Measurements from ENCODE around the gene GALT.
"Not testable (repeated sequence)": the region's sequence is repeated elsewhere in the genome, so short reads cannot be mapped to it uniquely, and the experiment has no call there.

Gene GALT

GRCh38 chr9:34627716-34628655 lies 18.5 kb upstream of the GALT start:
- no peak for DNase-seq

DNA sequence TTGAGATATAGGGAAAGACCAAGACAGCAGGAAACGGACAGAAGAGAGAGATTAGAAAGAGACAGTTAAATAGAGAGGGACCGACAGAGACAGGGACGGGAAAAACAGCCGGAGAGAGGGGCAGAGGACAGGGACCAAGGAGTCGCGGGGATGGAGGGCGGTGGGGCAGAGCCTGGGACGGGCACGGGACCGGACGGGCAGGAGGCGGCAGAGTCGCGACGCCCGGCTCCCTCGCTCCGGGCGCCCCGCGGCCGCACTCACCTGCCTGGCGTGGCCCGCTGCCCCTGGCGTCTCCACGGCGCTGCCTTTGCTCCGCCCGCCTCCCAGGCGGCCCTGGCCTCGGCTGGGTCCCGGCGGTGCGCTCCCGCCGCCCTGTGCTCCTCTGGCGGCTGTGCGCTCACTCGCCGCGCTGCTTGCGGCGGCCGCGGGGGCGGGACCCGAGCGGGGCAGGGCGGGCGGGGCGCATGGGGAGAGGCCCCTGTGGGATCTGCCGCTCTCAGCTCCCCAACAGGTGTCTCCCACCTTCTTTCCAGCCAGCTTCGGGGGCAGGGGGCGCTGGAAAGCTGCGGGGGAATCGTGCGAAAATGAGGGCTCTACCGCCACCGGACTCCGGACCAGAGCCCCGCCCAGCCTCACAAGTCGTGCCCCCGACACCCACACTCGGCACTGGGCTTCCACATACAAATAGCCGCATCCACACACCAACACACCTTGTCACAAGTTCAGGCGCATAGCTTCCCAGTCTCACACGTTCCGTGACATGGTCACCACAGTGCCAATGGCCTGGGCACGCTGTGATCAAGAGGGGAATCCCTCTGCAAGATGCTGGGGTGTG lies 17.6 kb upstream of the GALT start, which contains the start of gene ARID3C:
Gene ARID3C (minus strand): TSS at position 411 of the 835 bp plus-strand sequence. CDS start 1,052 bp downstream, outside the sequence.
- DNase-seq: peak; percentile 73

DNA sequence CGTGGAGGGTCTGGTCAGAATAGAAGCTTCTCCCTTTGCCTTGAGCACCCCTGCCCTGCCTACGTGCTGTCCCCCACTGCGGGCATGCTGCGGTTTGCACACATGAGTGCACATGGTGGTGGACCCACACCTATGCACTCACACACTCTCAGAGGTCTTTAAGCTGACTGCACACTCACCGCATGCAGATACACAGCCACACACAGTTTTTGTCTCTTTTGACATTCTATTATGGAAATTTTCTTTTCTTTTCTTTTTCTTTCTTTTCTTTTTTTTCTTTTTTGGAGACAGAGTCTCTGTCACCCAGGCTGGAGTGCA lies 17.0 kb upstream of the GALT start:
- no peak for DNase-seq

DNA sequence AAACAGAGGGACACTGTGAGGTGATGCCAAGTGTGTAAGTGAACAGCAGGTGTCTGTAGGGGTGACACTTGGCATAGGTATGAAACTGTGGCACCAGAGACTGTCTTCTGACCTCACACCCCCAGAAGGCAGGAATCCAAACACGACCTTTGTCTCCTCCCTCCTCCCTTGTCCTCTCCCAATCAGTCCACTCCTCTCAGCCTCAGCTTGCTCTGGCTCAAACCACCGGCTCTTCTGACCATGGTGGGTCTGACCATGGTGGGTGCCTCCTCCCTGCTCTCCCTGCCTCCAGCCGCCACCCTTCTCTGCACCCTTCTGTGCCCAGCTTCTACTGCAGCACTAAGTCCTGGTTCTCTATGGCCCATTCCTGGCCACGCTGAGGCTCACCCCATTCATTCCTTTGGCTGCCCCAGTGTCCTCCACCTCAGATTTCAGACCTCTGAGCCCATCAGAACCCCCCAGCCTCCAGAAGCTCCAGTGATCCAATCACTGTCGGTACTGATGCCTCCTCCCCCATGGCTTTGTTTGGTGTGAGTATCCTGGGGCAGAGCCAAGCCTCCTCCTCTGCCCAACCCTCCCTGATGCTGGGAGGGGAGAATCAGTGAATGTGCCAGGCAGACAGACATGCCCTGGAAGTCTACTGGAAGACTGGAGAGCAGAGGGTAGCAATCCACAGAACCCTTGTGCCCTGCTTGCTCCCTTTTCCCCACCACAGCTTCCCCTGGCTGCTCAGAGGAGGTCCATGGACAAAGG lies 15.9 kb upstream of the GALT start:
- no peak for DNase-seq

- DNase-seq: no peak
Measured at GRCh38 chr9:34633166-34633565, 13.3 kb upstream of the GALT start.

DNA sequence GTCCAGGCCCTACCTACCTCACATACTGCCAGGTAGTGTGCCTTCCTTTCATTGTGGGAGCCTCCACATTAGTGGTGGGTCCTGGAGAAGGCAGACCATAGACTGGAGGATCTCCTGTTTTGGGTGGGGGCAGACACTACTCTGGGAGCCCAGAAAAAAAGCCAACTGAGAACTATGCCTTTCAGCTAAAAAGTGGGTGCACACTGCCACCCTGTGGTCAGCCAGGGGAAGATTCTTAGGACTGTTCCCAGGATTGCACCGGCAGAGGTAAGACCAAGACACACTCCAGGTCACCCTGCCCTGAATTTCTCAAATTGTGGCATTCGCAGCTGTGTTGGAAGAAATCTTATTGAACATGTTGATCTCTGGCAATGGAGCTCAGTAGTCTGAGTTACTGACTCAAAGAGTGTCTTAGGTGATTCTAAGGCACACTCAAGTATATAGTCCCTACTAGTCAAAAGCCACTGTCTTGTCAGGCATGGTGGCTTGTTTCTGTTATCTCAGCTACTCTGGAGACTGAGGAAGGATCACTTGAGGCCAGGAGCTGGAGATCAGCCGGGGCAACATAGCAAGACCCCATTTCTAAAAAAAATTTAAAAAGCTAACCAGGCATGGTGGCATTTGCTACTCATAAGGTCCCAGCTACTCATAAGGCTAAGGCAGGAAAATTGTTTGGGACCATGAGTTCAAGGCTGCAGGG lies 12.5 kb upstream of the GALT start:
- peak; percentile 85 for DNase-seq

GRCh38 chr9:34634551-34635248 lies 11.8 kb upstream of the GALT start:
- no peak for DNase-seq

- no peak for DNase-seq
Measured at GRCh38 chr9:34635556-34635955, 10.9 kb upstream of the GALT start.

DNA sequence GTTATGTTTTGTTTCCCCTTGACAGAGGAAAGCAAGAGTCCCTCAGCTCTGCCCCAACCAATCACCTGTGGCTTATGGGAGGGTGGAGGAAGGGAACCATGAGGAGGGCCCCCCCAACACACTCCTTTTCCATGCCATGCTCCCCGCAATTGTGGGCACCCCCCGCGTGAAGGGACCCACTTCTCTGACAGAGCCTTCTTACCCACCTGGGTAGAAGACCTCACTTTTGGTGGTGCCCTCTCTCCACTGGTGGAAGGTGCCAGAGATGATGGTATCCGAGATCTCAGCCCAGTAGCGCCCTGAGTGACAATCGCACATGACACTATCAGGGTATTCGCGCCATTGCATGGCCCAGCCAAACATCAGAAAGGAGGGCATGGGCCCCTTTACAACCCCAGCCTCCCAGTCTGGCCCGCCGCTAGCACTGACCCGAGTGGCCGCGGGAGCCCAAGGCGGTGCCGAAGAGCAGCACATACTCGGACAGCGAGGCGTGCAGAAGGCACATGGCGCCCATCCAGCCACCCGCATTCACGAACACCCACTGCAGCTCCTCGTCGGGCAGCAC lies 9.6 kb upstream of the GALT start:
- peak; percentile 68 for DNase-seq

DNA sequence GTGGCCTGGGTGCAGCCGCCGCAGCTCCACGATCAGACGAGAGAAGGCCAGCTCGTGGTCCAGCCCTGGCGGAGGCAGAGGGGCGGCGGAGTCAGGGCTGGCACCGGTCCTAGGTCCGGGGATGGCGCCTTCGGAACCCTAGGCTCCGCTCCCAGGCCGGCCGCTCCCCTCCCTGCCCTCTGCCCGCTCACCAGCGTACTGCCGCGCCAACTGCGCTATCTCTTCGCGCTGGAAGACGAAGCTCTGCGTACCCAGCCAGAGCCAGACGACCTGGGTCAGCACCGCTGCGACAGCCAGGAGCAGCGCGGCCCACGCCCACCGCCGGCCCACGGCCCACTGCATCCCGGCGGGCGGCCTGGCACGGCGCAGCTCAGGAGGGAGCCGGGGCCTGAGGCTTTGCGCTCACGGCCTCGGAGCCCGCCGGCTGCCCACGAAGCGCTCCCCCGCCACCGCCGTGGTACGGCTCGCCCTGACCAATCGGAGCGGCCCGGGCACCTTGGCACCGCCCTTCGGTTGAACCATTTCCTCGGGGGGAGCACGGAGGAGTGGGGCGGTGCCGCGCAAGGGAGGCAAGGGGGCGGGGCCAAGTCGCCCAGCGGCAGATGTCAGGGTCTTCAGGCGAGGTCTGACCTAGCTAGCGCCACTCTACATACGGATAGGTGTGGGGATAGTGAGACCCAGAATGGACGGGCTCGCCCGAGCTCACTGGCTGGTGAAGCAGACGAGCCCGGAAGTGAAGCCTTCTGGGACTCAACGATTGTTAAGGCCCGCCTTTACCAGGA lies 8.9 kb upstream of the GALT start, which contains the start of gene SIGMAR1:
Gene SIGMAR1 (minus strand): TSS at position 432 of the 782 bp plus-strand sequence. CDS start 90 bp downstream, at position 342.
- peak; percentile 96 for DNase-seq

- no peak for DNase-seq
Measured at GRCh38 chr9:34638138-34638445, 8.4 kb upstream of the GALT start.

GRCh38 chr9:34639322-34639721 lies 7.2 kb upstream of the GALT start:
- DNase-seq: not testable (repeated sequence)

DNA sequence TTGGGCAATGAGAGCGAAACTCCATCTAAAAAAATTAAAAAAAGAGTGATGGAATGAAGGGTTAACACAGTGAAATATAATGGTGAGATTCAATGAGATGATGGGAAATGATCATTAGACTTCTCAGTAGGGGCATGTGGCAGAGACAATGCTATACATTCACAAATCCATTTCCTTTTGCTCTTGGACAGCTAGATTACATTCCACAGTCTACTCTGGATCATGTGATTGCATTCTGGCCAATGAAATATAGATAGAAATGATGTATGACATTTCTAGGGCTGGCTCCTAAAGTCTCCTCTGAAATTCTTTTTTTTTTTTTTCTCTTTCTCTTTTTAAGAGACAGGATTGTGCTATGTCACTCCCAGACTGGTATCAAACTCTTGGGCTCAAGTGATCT lies 3.8 kb upstream of the GALT start:
- DNase-seq: no peak

GRCh38 chr9:34644766-34645314 lies 1.6 kb upstream of the GALT start:
- DNase-seq: no peak

- DNase-seq: no peak
Measured at GRCh38 chr9:34647084-34647403, 569 bp downstream of the GALT start.

GRCh38 chr9:34647651-34648050 lies 1.2 kb downstream of the GALT start:
- DNase-seq: no peak

- no peak for DNase-seq
Measured at GRCh38 chr9:34648673-34649072, 2.2 kb downstream of the GALT start.

- DNase-seq: no peak
Measured at GRCh38 chr9:34650816-34651215, 4.3 kb downstream of the GALT start.

GRCh38 chr9:34651321-34651720 lies 4.8 kb downstream of the GALT start:
- no peak for DNase-seq

GRCh38 chr9:34651876-34652601 lies 5.6 kb downstream of the GALT start, which contains the start of gene IL11RA:
IL11RA (plus strand) TSS chr9:34652185; CDS start chr9:34655218, 3,033 bp downstream.
- DNase-seq: peak; percentile 73
